Prostate gland (tissue), 2 donors: ENCODE data around the gene GGT6. TPM values are rescaled to one million over a fixed set of nuclear protein-coding genes. Genes with fewer than 3 reads are reported as not detected.
A peak's percentile ranks its signal among the peaks of the same experiment; 100 is the strongest.

Experiments
- DNase-seq: peaks from one replicate; pipeline ENCODE4 v3.0.0-alpha.2; 2019; ENCODE audit warnings: low spot score
- H3K27ac ChIP-seq, 2 donors: fragments of 200-600 bp; sonication (generic); 2 replicates each; pipeline ENCODE4 v1.5.1; 2017 to 2019
- H3K27me3 ChIP-seq: fragments of 200-600 bp; sonication (generic); replicated peaks from 2 replicates; pipeline ENCODE4 v1.5.1; 2019; ENCODE audit not compliant: insufficient read depth
- H3K36me3 ChIP-seq, 2 donors: fragments of 200-600 bp; sonication (generic); 1 replicate in 1 of 2; 2 replicates in 1 of 2; pipeline versions ENCODE4 v1.5.1 to v1.8.1; 2017 to 2019
- H3K4me1 ChIP-seq: fragments of 200-600 bp; sonication (generic); replicated peaks from 2 replicates; pipeline ENCODE4 v1.5.1; 2019
- H3K4me3 ChIP-seq, 2 donors: fragments of 200-600 bp; sonication (generic); 2 replicates each; pipeline ENCODE4 v1.5.1; 2017 to 2019
- H3K9me3 ChIP-seq: fragments of 200-600 bp; sonication (generic); 2 replicates; pipeline ENCODE4 v1.5.1; 2017
- CTCF ChIP-seq, 4 experiments: fragments of 200-600 bp in 2 of 4; fragments of 450-650 bp in 2 of 4; sonication (generic) in 2 of 4; IDR thresholded peaks; 1 replicate in 3 of 4; 2 replicates in 1 of 4; pipeline ENCODE4 v1.5.1; 2016 to 2019; ENCODE audit warnings: antibody characterized with exemption in 4 of 4, mild to moderate bottlenecking in 2 of 4, moderate library complexity in 2 of 4
- POLR2A ChIP-seq: fragments of 450-650 bp; IDR thresholded peaks from one replicate; pipeline ENCODE4 v1.6.1; 2016; ENCODE audit warnings: antibody characterized with exemption, mild to moderate bottlenecking
- POLR2AphosphoS5 ChIP-seq: sonication (generic); formaldehyde crosslinking; IDR thresholded peaks from one replicate; pipeline ENCODE4 v1.6.1; 2017; ENCODE audit warnings: antibody characterized with exemption
- WGBS: methylation state at CpG from one replicate; pipeline ENCODE4 v1.1.5; 2018; 5-methylcytosine and 5-hydroxymethylcytosine counted together
- intact Hi-C: fragments of 100-400 bp; cut with DNase I; formaldehyde crosslinking; loops from one replicate; pipeline ENCODE4 v1.14.2; 2022
- total RNA-seq, 2 donors: library from RNA; depleted of rRNA; stranded (reverse); fragments of >200 nt; gene quantifications; one replicate each; pipeline ENCODE4 v1.1.0, GENCODE V29; 2016

Gene GGT6
- total RNA-seq, 2 donors from 2014 or later, result 23.5 to 35.6 TPM

GRCh38 chr17:4594931-4595684 lies 34.7 kb upstream of the GGT6 start:
- no peak for DNase-seq
- Histone ChIP-seq H3K4me3 (no peak overlapping the region), H3K36me3 (no peaks in the 10 kb centered on the region), H3K27ac (no peak overlapping the region), H3K4me1 (no peaks in the 10 kb centered on the region), H3K9me3 (no peaks in the 10 kb centered on the region), H3K27me3 (no peaks in the 10 kb centered on the region)
- TF ChIP-seq POLR2AphosphoS5 (no peak), CTCF (IDR thresholded peaks at IDR 0.05) (peak in 2 of 4 experiments; percentile 19 to 46), POLR2A (no peak)
- 51% methylated on average over 29 of the region's 29 CpGs for WGBS
- intact Hi-C loops, result no loop called here

DNA sequence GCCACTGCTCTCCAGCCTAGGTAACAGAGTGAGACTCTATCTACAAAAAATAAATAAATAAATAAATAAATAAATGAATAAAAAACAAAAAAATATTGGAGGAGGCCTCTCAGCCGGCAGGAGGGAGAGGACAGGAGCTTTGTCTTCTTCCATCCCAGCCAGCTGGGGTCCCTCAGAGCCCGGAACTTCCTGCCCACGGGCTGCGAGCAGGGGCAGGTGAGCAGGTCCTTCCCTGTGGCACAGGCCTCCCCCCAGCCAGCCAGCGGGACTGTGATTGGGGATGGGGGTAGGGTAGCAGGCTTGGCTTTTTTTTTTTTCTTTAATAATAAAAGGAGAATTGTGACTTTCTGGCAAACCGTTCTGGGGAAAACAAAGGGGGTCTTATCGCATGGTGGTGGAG lies 34.0 kb upstream of the GGT6 start:
- no peak for TF ChIP-seq POLR2A
- TF ChIP-seq CTCF (IDR thresholded peaks at IDR 0.05), result no peak
- no peak for TF ChIP-seq POLR2AphosphoS5
- Histone ChIP-seq H3K27me3 (no peaks in the 10 kb centered on the region), H3K36me3 (no peaks in the 10 kb centered on the region), H3K27ac (no peak overlapping the region), H3K4me3 (no peak overlapping the region), H3K4me1 (no peaks in the 10 kb centered on the region), H3K9me3 (no peaks in the 10 kb centered on the region)
- WGBS, result 77% methylated on average over 7 of the region's 7 CpGs
- no peak for DNase-seq
- intact Hi-C loops, result no loop called here

DNA sequence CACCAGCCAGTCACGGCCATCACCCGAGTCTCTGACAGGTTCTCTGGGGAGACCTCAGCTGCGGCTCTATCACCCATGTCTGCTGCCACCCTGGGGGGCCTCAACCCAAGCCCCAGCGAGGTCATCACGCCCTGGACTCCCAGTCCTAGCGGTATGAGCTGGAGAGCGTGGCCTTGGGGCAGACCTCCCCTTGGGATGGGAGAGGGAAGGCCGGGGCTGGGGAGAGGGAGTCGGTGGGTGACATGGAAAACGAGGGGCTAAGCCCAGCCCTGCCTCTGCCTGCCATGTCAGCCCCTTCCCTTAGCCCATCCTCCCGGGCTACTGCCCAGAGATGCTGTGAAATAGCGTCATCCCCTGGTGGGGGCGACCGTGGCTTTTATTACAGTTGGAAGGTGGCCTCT lies 32.6 kb upstream of the GGT6 start:
- no peak for DNase-seq
- Histone ChIP-seq H3K27ac (no peak overlapping the region), H3K4me3 (no peak overlapping the region), H3K36me3 (no peaks in the 10 kb centered on the region), H3K27me3 (no peaks in the 10 kb centered on the region), H3K9me3 (no peaks in the 10 kb centered on the region), H3K4me1 (no peaks in the 10 kb centered on the region)
- intact Hi-C loops, result no loop called here
- TF ChIP-seq CTCF (IDR thresholded peaks at IDR 0.05) (no peak), POLR2A (no peak), POLR2AphosphoS5 (no peak)
- 78% methylated on average over 14 of the region's 14 CpGs for WGBS

DNA sequence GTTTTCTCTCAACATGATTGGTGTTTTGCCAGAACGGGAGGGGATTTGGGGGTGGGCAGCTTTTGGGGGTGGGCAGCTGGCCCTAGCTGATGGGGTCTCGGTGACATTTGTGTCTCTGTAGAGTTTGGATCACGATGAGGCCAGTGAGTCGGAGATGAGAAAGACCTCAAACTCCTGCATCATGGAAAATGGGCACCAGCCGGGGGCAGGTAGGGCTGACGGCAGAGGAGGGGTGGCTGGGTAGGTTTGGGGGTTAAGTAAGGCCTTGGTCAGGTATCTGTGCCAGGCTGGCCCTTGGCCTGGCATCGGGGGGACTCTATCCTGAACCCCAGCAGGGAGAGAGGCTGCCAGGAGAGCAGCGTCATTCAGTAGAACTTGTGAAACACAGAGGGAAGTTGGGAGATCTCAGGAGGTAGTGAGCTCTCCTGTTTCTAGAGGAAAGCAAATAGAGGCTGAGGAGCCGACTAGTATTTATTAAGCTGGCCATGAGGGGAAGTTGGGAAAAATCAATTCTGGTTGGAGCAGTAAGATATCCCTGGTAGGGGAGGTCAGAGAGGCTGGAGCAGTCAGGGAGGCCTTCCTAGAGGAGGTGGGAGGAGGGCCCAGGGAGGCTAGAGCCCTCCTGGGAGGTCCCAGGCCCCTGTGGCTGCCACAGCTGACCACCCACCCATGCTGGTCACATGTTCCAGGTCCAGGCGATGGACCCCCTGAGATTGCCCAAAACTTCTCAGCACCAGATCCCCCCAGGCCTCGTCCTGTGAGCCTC lies 32.0 kb upstream of the GGT6 start:
- intact Hi-C loops, result no loop called here
- no peak for TF ChIP-seq POLR2AphosphoS5
- no peak for TF ChIP-seq CTCF (IDR thresholded peaks at IDR 0.05)
- TF ChIP-seq POLR2A, result no peak
- no peak overlapping the region for H3K27ac ChIP-seq
- H3K27me3 ChIP-seq, result no peaks in the 10 kb centered on the region
- WGBS, result 87% methylated on average over 11 of the region's 11 CpGs
- no peak overlapping the region for H3K4me3 ChIP-seq
- H3K36me3 ChIP-seq, result no peaks in the 10 kb centered on the region
- H3K9me3 ChIP-seq, result no peaks in the 10 kb centered on the region
- no peaks in the 10 kb centered on the region for H3K4me1 ChIP-seq
- DNase-seq, result no peak
